Sigmoid colon (tissue), 4 donors: ENCODE results near the gene NTRK1.

ENCODE experiments used
- EP300 ChIP-seq, 4 donors: sonication (generic); formaldehyde crosslinking; IDR thresholded peaks; one replicate each; pipeline ENCODE4 v1.6.1; 2017; ENCODE audit warnings: antibody characterized with exemption in 4 of 4
- TF ChIP-seq, protein P1 (sequence below), 4 experiments: fragments of 450-650 bp in 3 of 4; fragments of 200-600 bp in 1 of 4; IDR thresholded peaks; one replicate each; pipeline ENCODE4 v1.5.1; 2016 to 2019; ENCODE audit warnings: antibody characterized with exemption in 4 of 4, mild to moderate bottlenecking in 3 of 4, moderate library complexity in 2 of 4

- TF ChIP-seq, protein P1, sequence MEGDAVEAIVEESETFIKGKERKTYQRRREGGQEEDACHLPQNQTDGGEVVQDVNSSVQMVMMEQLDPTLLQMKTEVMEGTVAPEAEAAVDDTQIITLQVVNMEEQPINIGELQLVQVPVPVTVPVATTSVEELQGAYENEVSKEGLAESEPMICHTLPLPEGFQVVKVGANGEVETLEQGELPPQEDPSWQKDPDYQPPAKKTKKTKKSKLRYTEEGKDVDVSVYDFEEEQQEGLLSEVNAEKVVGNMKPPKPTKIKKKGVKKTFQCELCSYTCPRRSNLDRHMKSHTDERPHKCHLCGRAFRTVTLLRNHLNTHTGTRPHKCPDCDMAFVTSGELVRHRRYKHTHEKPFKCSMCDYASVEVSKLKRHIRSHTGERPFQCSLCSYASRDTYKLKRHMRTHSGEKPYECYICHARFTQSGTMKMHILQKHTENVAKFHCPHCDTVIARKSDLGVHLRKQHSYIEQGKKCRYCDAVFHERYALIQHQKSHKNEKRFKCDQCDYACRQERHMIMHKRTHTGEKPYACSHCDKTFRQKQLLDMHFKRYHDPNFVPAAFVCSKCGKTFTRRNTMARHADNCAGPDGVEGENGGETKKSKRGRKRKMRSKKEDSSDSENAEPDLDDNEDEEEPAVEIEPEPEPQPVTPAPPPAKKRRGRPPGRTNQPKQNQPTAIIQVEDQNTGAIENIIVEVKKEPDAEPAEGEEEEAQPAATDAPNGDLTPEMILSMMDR (IDR thresholded peaks at IDR 0.05), result peak; percentile 36 to 83 (median 66)
- no peak for TF ChIP-seq EP300 (IDR thresholded peaks at IDR 0.05)
Observed at GRCh38 chr1:156838972-156839371, 21.7 kb upstream of the NTRK1 start.
